Progenitor cell of endocrine pancreas (in vitro differentiated cells): ENCODE results near the gene CHRNA5. TPM values are rescaled to one million over a fixed set of nuclear protein-coding genes. Genes with fewer than 3 reads are reported as not detected.

ENCODE experiments used
- DNase-seq: peaks from one replicate; pipeline ENCODE4 v3.0.0; 2021; ENCODE audit warnings: low spot score; ENCODE audit not compliant: unreplicated experiment
- H3K27ac Mint-ChIP-seq: 2 replicates; pipeline ENCODE4 v1.8.0; 2021; ENCODE audit warnings: mild to moderate bottlenecking, moderate library complexity, mixed read lengths
- H3K27me3 Mint-ChIP-seq: 2 replicates; pipeline ENCODE4 v1.8.0; 2021; ENCODE audit warnings: mixed read lengths
- H3K36me3 Mint-ChIP-seq: 2 replicates; pipeline ENCODE4 v1.8.0; 2022; ENCODE audit warnings: mixed read lengths; ENCODE audit not compliant: insufficient read depth
- H3K4me1 Mint-ChIP-seq: 2 replicates; pipeline ENCODE4 v1.8.0; 2021; ENCODE audit warnings: low read depth, mixed read lengths
- H3K4me3 Mint-ChIP-seq: 2 replicates; pipeline ENCODE4 v1.8.0; 2021; ENCODE audit warnings: low read depth, mild to moderate bottlenecking, moderate library complexity, mixed read lengths
- H3K9me3 Mint-ChIP-seq: 2 replicates; pipeline ENCODE4 v1.8.0; 2021; ENCODE audit warnings: low read depth, mixed read lengths
- total RNA-seq: library from RNA; stranded (reverse); gene quantifications from 2 replicates; pipeline ENCODE4 v1.2.1, GENCODE V29; 2021
- TF ChIP-seq, protein P1 (sequence below): fragments of 200-600 bp; sonication (generic); IDR thresholded peaks from one replicate; pipeline ENCODE4 v1.5.0; 2021; ENCODE audit warnings: antibody characterized with exemption, mild to moderate bottlenecking; ENCODE audit not compliant: unreplicated experiment

The CHRNA5 gene
- total RNA-seq, 1 donor from 2014 or later, result 8.0 TPM

- DNase-seq, result no peak
- no peak overlapping the region for H3K4me3 Mint-ChIP-seq
- no peaks in the 10 kb centered on the region for H3K36me3 Mint-ChIP-seq
- no peak overlapping the region for H3K27ac Mint-ChIP-seq
- TF ChIP-seq, protein P1, sequence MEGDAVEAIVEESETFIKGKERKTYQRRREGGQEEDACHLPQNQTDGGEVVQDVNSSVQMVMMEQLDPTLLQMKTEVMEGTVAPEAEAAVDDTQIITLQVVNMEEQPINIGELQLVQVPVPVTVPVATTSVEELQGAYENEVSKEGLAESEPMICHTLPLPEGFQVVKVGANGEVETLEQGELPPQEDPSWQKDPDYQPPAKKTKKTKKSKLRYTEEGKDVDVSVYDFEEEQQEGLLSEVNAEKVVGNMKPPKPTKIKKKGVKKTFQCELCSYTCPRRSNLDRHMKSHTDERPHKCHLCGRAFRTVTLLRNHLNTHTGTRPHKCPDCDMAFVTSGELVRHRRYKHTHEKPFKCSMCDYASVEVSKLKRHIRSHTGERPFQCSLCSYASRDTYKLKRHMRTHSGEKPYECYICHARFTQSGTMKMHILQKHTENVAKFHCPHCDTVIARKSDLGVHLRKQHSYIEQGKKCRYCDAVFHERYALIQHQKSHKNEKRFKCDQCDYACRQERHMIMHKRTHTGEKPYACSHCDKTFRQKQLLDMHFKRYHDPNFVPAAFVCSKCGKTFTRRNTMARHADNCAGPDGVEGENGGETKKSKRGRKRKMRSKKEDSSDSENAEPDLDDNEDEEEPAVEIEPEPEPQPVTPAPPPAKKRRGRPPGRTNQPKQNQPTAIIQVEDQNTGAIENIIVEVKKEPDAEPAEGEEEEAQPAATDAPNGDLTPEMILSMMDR, result no peak
- H3K4me1 Mint-ChIP-seq, result no peaks in the 10 kb centered on the region
- peaks cover 78% of the 10 kb centered on the region for H3K27me3 Mint-ChIP-seq
- H3K9me3 Mint-ChIP-seq, result no peaks in the 10 kb centered on the region
Observed at GRCh38 chr15:78623786-78624497, 58.6 kb downstream of the CHRNA5 start.

DNA sequence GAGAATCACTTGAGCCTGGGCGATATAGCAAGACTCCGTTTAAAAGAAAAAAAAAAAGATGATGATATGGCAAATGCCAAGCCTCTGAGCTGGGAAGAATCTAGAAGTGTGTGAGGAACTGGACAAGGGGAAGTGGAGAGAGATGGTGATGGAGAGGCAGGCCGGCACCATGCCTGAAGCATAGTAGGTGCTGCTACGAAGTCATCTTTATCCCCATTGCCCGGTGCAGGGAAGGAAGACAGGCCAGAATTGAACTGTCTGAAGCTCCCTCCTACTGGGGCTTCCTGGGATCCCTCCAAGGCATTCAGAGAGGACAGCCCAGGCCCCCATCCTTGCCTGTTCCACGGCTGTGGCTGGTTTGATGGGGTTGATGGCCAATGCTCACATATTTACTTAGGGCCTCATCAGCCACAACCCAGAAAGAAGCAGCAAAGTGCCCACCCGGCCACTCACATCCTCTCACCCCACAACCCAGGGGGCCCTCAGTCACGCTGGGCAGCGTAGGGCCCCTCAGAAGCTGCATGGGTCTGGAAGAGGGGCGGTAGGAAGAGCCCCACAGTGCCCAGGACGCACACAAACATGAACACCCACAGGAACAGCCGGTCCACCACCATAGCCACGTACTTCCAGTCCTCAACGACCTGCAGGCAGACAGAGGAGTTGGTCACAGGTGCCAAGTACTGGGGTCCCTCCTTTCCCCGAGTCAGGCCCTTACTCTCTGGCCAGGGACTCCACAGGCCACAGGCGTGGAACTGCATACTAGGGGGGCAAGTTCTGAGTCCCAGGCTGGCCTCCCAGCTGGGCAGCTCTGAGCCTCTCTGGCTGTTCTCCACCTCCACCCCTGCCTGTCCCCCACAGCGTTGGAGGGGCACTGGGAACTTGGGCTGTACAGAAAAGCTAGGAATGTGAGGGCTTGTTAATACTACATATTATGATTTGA, 59.6 kb downstream of the CHRNA5 start:
- no peak overlapping the region for H3K27ac Mint-ChIP-seq
- H3K4me3 Mint-ChIP-seq, result no peak overlapping the region
- no peak for DNase-seq
- TF ChIP-seq, protein P1, result no peak
- H3K9me3 Mint-ChIP-seq, result no peaks in the 10 kb centered on the region
- H3K27me3 Mint-ChIP-seq, result peaks cover 77% of the 10 kb centered on the region
- no peaks in the 10 kb centered on the region for H3K4me1 Mint-ChIP-seq
- no peaks in the 10 kb centered on the region for H3K36me3 Mint-ChIP-seq

- H3K4me1 Mint-ChIP-seq, result no peaks in the 10 kb centered on the region
- no peak overlapping the region for H3K27ac Mint-ChIP-seq
- TF ChIP-seq, protein P1, result no peak
- H3K9me3 Mint-ChIP-seq, result no peaks in the 10 kb centered on the region
- H3K36me3 Mint-ChIP-seq, result no peaks in the 10 kb centered on the region
- peaks cover 74% of the 10 kb centered on the region for H3K27me3 Mint-ChIP-seq
- DNase-seq, result no peak
- H3K4me3 Mint-ChIP-seq, result no peak overlapping the region
Observed at GRCh38 chr15:78625606-78626280, 60.4 kb downstream of the CHRNA5 start.

DNA sequence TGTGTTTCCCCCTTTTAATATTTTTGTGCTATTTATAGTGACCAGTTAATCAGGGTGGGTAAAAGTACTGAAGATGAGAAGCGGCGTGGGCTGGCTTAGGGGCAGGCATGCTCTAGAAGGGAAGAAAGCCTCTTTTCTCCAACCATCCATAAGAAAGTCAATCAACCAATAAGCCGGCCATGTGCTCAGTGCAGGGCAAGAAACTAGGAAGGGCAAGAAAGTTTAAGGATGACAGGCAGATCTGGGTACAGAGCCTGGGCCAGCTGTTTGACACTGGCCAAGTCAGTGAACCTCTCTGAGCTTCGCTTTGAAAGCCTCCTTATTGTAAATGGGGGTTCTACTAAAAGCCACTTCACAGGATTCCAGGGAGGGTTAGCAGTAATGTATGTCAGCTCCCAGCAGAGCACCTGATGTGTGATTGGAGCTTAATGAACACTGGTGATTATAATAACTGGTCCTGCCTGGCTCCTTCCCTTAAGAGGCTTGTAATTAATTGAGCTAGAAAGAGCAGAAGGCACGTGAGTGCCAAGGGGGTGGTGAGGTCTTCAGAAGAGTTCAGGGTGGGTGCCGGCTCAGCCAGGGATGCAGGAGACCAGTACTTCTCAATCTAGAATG, 61.2 kb downstream of the CHRNA5 start:
- Mint-ChIP-seq H3K36me3 (no peaks in the 10 kb centered on the region), H3K4me1 (no peaks in the 10 kb centered on the region), H3K9me3 (no peaks in the 10 kb centered on the region), H3K27me3 (peaks cover 70% of the 10 kb centered on the region), H3K27ac (no peak overlapping the region), H3K4me3 (no peak overlapping the region)
- TF ChIP-seq, protein P1, result no peak
- DNase-seq, result no peak

- no peak overlapping the region for H3K27ac Mint-ChIP-seq
- TF ChIP-seq, protein P1, result no peak
Observed at GRCh38 chr15:78627348-78627747, 62.0 kb downstream of the CHRNA5 start.

More at GRCh38 chr15:78627348-78627747, 62.0 kb downstream of the CHRNA5 start:
- Mint-ChIP-seq H3K9me3 (no peaks in the 10 kb centered on the region), H3K27me3 (peaks cover 69% of the 10 kb centered on the region), H3K4me1 (no peaks in the 10 kb centered on the region), H3K4me3 (no peak overlapping the region), H3K36me3 (no peaks in the 10 kb centered on the region)
- DNase-seq, result no peak
